GM21390 (cell line): Measurements from ENCODE around the gene OR10H1.
"Not testable (repeated sequence)": the region's sequence is repeated elsewhere in the genome, so short reads cannot be mapped to it uniquely, and the experiment has no call there.

ENCODE experiments used
- ATAC-seq: cut with Tn5 transposase; IDR thresholded peaks from one replicate; pipeline ENCODE4 v1.9.1; 2021; ENCODE audit not compliant: unreplicated experiment

OR10H1 gene

GRCh38 chr19:15828611-15829305, 13.3 kb upstream of the OR10H1 start:
- ATAC-seq, result not testable (repeated sequence)

DNA sequence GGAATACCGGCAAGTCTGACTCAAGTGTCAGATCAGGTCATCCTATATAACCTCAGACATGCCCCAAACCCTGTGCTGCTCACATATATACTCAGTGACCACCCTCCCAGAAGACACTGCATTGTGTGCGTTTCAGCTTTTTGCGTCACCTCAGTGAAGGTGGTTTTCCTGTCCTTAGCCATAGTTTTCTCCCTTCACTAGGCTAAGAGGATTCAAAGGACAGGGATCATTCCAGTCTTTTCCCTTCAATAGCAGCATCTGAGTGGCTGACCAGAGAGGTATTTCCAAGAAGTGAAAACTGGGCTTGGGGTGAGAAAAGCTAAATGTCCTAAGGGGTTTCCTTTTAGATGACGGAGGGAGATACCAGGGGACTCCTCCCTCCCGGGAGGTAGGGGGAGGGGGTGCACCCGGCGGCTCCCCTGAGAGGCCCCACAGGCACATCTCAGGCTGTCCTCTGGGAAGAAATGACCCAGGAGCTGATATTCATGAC, 12.7 kb upstream of the OR10H1 start:
- ATAC-seq, result no peak

GRCh38 chr19:15825753-15826152, 10.3 kb upstream of the OR10H1 start:
- ATAC-seq, result no peak

DNA sequence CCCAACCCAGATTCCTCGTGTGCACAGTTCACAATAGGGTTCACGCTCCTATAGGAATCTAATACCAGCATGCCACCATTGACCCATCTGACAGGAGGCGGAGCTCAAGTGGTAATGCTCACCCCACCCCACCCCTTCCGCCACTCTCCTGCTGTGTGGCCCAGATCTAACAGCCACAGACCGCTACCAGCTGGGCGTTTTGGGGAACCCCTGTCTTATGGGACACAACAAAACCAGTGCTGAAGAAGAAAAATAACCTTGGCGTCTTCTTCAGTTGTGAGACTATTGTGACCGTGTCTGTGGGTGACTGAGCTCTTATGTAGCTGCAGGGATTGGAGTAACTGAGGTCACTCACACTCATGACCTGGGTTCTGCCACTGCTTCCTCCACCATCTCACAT, 5.2 kb upstream of the OR10H1 start:
- ATAC-seq, result no peak

GRCh38 chr19:15813916-15814315, 1.5 kb downstream of the OR10H1 start:
- ATAC-seq, result no peak

GRCh38 chr19:15812060-15812722, 3.3 kb downstream of the OR10H1 start:
- ATAC-seq, result no peak

GRCh38 chr19:15811476-15811875, 4.0 kb downstream of the OR10H1 start:
- no peak for ATAC-seq

DNA sequence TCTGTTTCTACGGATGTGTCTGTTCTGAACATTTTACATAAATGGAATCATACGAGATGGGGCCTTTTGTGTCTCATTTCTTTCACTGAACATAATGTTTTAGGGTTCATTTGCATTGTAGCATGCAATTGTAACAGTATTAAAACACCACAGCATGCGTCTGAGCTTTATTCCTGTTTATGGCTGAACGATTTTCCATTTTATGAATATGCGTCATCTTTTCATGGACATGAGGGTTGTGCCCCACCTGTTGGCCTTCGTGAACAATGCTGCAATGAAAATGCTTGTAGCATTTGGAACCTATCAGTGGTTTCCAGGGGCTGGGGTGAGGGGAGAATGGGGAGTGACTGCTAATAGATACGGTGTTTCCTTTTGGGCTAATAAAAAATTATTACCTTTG, 5.1 kb downstream of the OR10H1 start:
- ATAC-seq, result no peak

- ATAC-seq, result not testable (repeated sequence)
Measured at GRCh38 chr19:15794279-15794678, 21.2 kb downstream of the OR10H1 start.

- ATAC-seq, result no peak
Measured at GRCh38 chr19:15790096-15790495, 25.4 kb downstream of the OR10H1 start.

GRCh38 chr19:15788594-15789270, 26.7 kb downstream of the OR10H1 start:
- ATAC-seq, result no peak

GRCh38 chr19:15787611-15788155, 27.8 kb downstream of the OR10H1 start, which contains the start of gene OR10H5:
Gene OR10H5, plus strand, starts transcription at chr19:15787661. Its CDS starts 6,388 bp downstream, at chr19:15794049.
- no peak for ATAC-seq

- ATAC-seq, result not testable (repeated sequence)
Measured at GRCh38 chr19:15782896-15783295, 32.6 kb downstream of the OR10H1 start.

- ATAC-seq, result no peak
Measured at GRCh38 chr19:15782211-15782610, 33.3 kb downstream of the OR10H1 start.

- ATAC-seq, result no peak
Measured at GRCh38 chr19:15781661-15782060, 33.8 kb downstream of the OR10H1 start.

- no peak for ATAC-seq
Measured at GRCh38 chr19:15780610-15781418, 34.6 kb downstream of the OR10H1 start.

GRCh38 chr19:15779756-15780476, 35.5 kb downstream of the OR10H1 start:
- no peak for ATAC-seq

DNA sequence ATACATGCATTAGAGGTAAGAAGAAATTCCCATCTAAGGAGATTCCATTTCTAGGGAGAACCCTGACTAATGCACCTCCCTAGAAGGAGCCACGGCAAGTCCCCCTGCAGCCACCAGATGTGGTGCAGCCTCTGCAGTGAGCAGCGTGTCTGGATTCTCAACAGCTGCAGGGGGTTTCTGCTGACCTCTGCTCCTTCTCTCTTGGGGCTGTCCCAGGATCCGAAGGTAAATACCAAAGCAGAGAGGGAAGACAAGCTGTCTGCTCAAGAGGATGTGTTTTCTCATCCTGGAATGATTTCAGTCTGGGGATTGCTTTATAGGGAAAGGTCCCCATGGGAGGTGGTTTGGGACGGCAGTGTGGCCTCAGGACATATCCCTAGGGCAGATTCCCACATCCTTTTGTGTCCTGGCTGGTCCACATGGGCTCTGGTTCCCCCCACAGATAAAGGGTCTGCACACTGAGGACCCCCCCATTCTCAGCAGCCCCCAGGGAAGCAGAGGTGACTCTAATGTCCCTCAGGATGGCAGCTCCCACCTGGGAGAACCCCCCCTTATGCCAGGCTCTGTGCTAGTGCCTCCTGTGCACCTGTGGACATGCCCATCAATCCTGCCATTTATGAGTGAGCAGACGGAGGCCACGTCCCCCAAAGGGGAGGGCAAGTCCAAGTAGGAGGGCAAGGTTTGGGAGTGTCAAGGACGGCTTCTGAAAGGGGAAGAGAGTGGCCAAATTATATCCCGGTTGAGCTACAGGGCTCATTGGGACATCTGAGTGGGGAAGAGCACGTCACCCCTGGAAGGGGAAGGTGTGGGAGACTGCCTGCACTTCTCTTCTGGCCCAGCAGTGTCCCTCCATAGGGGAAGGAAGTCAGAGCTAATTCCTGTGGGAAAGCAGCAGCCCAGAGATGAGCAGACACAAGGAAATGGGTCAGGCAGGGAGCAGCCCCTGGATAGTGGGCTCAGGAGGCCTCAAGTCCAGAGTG, 38.2 kb downstream of the OR10H1 start:
- no peak for ATAC-seq

- ATAC-seq, result no peak
Measured at GRCh38 chr19:15776264-15776663, 39.2 kb downstream of the OR10H1 start.
